CD4-positive, alpha-beta T cell treated with Interferon gamma for 1 hour (primary cell): Measurements from ENCODE around the gene CALCOCO1.
"Not testable (repeated sequence)": the region's sequence is repeated elsewhere in the genome, so short reads cannot be mapped to it uniquely, and the experiment has no call there.

ENCODE experiments used
- DNase-seq: peaks from one replicate; pipeline ENCODE4 v3.0.0-alpha.2; 2020

The CALCOCO1 gene

GRCh38 chr12:53733051-53733806 is 6.0 kb upstream of the CALCOCO1 start:
- DNase-seq = no peak

GRCh38 chr12:53729644-53730043 is 2.4 kb upstream of the CALCOCO1 start:
- no peak for DNase-seq

- DNase-seq = no peak
These were observed 954 bp upstream of the CALCOCO1 start for GRCh38 chr12:53728206-53728605.

GRCh38 chr12:53726946-53727309 is 324 bp downstream of the CALCOCO1 start:
- DNase-seq = no peak

- DNase-seq = no peak
These were observed 911 bp downstream of the CALCOCO1 start for GRCh38 chr12:53726341-53726740.

- DNase-seq = no peak
These were observed 1.4 kb downstream of the CALCOCO1 start for GRCh38 chr12:53725824-53726223.

GRCh38 chr12:53722450-53723041 is 4.7 kb downstream of the CALCOCO1 start:
- DNase-seq = no peak

GRCh38 chr12:53720946-53721345 is 6.3 kb downstream of the CALCOCO1 start:
- DNase-seq = no peak

- no peak for DNase-seq
These were observed 7.6 kb downstream of the CALCOCO1 start for GRCh38 chr12:53719649-53720048.

GRCh38 chr12:53718567-53718966 is 8.7 kb downstream of the CALCOCO1 start:
- DNase-seq = not testable (repeated sequence)

- DNase-seq = no peak
These were observed 9.9 kb downstream of the CALCOCO1 start for GRCh38 chr12:53717319-53717718.

GRCh38 chr12:53714004-53714403 is 13.2 kb downstream of the CALCOCO1 start:
- DNase-seq = no peak

GRCh38 chr12:53713516-53713915 is 13.7 kb downstream of the CALCOCO1 start:
- no peak for DNase-seq

- no peak for DNase-seq
These were observed 15.1 kb downstream of the CALCOCO1 start for GRCh38 chr12:53712059-53712643.

GRCh38 chr12:53710091-53710490 is 17.2 kb downstream of the CALCOCO1 start:
- no peak for DNase-seq

- no peak for DNase-seq
These were observed 17.6 kb downstream of the CALCOCO1 start for GRCh38 chr12:53709671-53710070.

- DNase-seq = no peak
These were observed 21.2 kb downstream of the CALCOCO1 start for GRCh38 chr12:53706080-53706479.

- no peak for DNase-seq
These were observed 23.5 kb downstream of the CALCOCO1 start for GRCh38 chr12:53703756-53704155.

- peak; percentile 69 for DNase-seq
These were observed 25.6 kb downstream of the CALCOCO1 start for GRCh38 chr12:53701518-53702264.

GRCh38 chr12:53700567-53700966 is 26.7 kb downstream of the CALCOCO1 start:
- no peak for DNase-seq

GRCh38 chr12:53699678-53700025 is 27.6 kb downstream of the CALCOCO1 start:
- DNase-seq = no peak

- DNase-seq = no peak
These were observed 28.1 kb downstream of the CALCOCO1 start for GRCh38 chr12:53698948-53699677.
